BLaER1 treated with 17β-estradiol and CSF1 and Interleukin-3, amounts not matched to agents 10 nM and 100 nM (cell line): ENCODE results near the gene ART3.
A peak's percentile ranks its signal among the peaks of the same experiment; 100 is the strongest.

Source experiments
- H3K27ac ChIP-seq, 11 experiments: shearing (Covaris generic); formaldehyde crosslinking; 2 replicates each; pipeline ENCODE4 v1.8.1; 2022
- H3K27me3 ChIP-seq, 11 experiments: shearing (Covaris generic); formaldehyde crosslinking; 2 replicates each; pipeline ENCODE4 v1.8.1; 2022
- H3K36me3 ChIP-seq, 11 experiments: shearing (Covaris generic); formaldehyde crosslinking; 2 replicates each; pipeline ENCODE4 v1.8.1; 2022
- H3K4me1 ChIP-seq, 10 experiments: shearing (Covaris generic); formaldehyde crosslinking; 2 replicates each; pipeline ENCODE4 v1.8.1; 2022
- H3K4me2 ChIP-seq, 11 experiments: shearing (Covaris generic); formaldehyde crosslinking; 2 replicates each; pipeline ENCODE4 v1.8.1; 2022
- H3K4me3 ChIP-seq, 10 experiments: shearing (Covaris generic); formaldehyde crosslinking; 2 replicates each; pipeline ENCODE4 v1.8.1; 2022
- H3K9ac ChIP-seq, 11 experiments: shearing (Covaris generic); formaldehyde crosslinking; 2 replicates each; pipeline ENCODE4 v1.8.1; 2022
- H3K9me3 ChIP-seq, 11 experiments: shearing (Covaris generic); formaldehyde crosslinking; replicated peaks in 1 of 11; 2 replicates each; pipeline ENCODE4 v1.8.1; 2022
- H4K20me1 ChIP-seq, 11 experiments: shearing (Covaris generic); formaldehyde crosslinking; 2 replicates each; pipeline ENCODE4 v1.8.1; 2022
- Cebpa-rat ChIP-seq, 11 experiments: shearing (Covaris generic); IDR thresholded peaks; 2 replicates each; pipeline ENCODE4 v1.8.1; 2022

The ART3 gene

DNA sequence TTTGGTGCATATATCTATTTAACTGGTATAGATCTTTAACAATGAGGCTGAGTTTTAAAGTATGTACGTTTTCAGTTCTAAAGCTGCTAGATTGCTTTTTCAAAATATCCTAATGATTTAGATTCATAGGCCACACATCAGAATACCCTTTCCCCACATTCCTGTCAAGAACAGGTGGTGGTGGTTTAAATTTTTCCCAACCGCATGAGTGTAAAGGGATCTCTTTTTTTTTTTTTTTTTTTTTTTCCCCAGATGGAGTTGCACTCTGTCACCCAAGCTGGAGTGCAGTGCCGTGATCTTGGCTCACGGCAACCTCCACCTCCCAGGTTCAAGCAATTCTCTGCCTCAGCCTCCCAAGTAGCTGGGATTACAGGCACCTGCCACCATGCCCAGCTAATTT, 45.7 kb downstream of the ART3 start:
- H3K36me3 ChIP-seq, result peaks cover 92 to 100% (median 98%) of the 10 kb centered on the region in 11 experiments
- no peaks in the 10 kb centered on the region for H3K27me3 ChIP-seq
- H4K20me1 ChIP-seq, result peaks cover 0 to 2% (median 0%) of the 10 kb centered on the region in 11 experiments; a peak in 1 of 22 replicates
- no peak overlapping the region for H3K4me2 ChIP-seq
- TF ChIP-seq Cebpa-rat (IDR thresholded peaks at IDR 0.05), result no peak
- peaks cover 0 to 4% (median 0%) of the 10 kb centered on the region in 11 experiments; a peak in 1 of 22 replicates for H3K9me3 ChIP-seq
- no peak overlapping the region for H3K27ac ChIP-seq
- H3K4me3 ChIP-seq, result no peak overlapping the region
- no peak overlapping the region for H3K9ac ChIP-seq
- no peaks in the 10 kb centered on the region for H3K4me1 ChIP-seq

DNA sequence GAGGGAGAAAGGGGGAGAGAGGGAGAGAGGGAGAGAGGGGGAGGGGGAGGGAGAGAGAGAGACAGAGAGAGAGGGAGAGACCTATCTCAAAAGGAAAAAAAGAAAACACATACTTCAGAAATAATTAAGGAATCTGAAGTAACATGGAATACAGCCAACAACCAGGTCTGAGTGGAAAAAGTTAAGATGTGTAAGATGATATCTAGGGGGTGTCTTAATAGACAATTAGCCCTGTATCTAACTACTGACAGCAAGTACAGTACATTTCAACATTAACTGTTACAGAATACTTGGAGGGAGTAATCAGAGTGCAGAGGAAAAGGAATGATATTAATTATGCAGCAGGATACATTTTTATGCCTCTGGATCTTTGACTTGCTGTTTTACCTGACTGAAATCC, 51.3 kb downstream of the ART3 start:
- Histone ChIP-seq H3K4me2 (no peak overlapping the region), H3K27me3 (no peaks in the 10 kb centered on the region), H3K9ac (no peak overlapping the region), H3K9me3 (no peaks in the 10 kb centered on the region), H3K4me3 (no peak overlapping the region), H3K27ac (no peak overlapping the region), H4K20me1 (peaks cover 0 to 6% (median 0%) of the 10 kb centered on the region in 11 experiments; a peak in 1 of 22 replicates), H3K36me3 (peaks cover 76 to 96% (median 86%) of the 10 kb centered on the region in 11 experiments), H3K4me1 (no peaks in the 10 kb centered on the region)
- no peak for TF ChIP-seq Cebpa-rat (IDR thresholded peaks at IDR 0.05)

DNA sequence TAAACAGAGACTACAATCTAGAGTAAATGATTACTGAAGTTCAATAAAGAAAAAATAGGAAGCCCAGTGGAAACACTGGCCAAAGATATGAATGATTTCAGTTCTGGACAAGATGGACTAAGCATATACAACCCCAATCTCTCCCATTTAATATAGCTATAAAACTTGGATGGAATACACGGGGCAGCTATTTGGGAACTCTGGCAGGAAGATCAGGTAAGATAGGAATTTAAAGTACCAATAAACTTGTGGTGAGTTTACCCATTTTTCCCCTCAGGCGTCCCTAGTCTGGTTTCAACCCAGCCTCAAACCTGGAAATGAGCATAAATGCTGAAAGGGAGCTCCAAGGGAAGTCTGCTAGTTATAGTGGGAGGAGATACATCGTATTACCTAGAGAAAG, 53.2 kb downstream of the ART3 start:
- Histone ChIP-seq H3K36me3 (peaks cover 66 to 95% (median 79%) of the 10 kb centered on the region in 11 experiments), H4K20me1 (peaks cover 0 to 9% (median 0%) of the 10 kb centered on the region in 11 experiments; a peak in 2 of 22 replicates), H3K27ac (no peak overlapping the region), H3K4me2 (no peak overlapping the region), H3K9me3 (no peaks in the 10 kb centered on the region), H3K4me1 (no peaks in the 10 kb centered on the region), H3K9ac (no peak overlapping the region), H3K4me3 (no peak overlapping the region), H3K27me3 (no peaks in the 10 kb centered on the region)
- TF ChIP-seq Cebpa-rat (IDR thresholded peaks at IDR 0.05), result no peak

DNA sequence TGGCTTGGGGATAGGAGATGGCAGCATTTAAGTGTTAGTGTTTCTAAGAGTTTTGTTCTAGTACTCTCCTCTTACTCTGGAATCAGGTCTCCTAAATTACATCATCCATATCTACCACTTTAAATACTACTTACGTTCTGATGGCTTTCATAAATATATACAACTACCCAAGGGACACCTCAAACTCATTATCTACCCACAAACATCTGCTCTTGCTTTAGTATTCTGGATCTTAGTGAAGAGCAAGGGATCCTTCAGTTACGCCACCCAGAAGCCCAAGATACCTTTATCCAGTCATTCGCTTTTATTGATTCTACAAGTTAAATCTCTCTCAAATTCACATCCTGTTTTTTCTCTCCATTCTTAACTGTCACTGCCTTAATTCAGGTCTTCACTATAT, 66.7 kb downstream of the ART3 start:
- Histone ChIP-seq H3K9me3 (no peaks in the 10 kb centered on the region), H3K4me3 (no peak overlapping the region), H3K4me2 (no peak overlapping the region), H3K36me3 (peaks cover 74 to 95% (median 81%) of the 10 kb centered on the region in 11 experiments), H4K20me1 (peaks cover 6 to 88% (median 33%) of the 10 kb centered on the region in 11 experiments; a peak in 18 of 22 replicates), H3K27ac (no peak overlapping the region), H3K4me1 (peaks cover 3 to 9% (median 6%) of the 10 kb centered on the region in 10 experiments; a peak in 17 of 20 replicates), H3K9ac (no peak overlapping the region), H3K27me3 (no peaks in the 10 kb centered on the region)
- no peak for TF ChIP-seq Cebpa-rat (IDR thresholded peaks at IDR 0.05)

DNA sequence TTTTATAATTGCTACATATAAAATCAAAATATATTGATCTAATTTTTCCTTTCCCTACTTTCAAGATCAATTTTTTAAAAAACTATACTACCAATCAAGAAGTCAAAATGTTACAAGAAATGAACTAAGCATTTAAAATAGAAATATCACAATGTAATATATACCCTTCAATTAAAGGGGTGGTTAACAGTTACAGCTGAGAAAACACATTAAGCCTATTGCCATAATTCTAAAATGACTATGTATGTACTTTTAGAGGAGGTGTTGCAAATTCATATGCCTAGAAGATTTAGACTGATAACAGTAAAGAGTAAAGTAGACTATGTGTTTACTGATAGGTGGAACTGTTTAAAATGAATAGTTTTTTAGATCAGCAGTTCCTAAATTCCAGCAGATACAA, 70.0 kb downstream of the ART3 start:
- Histone ChIP-seq H3K27me3 (no peaks in the 10 kb centered on the region), H3K9ac (no peak overlapping the region), H3K27ac (no peak overlapping the region), H3K4me2 (no peak overlapping the region), H3K4me1 (peaks cover 19 to 30% (median 27%) of the 10 kb centered on the region in 10 experiments), H4K20me1 (peaks cover 5 to 77% (median 38%) of the 10 kb centered on the region in 11 experiments; a peak in 16 of 22 replicates), H3K9me3 (no peaks in the 10 kb centered on the region), H3K36me3 (peaks cover 46 to 62% (median 48%) of the 10 kb centered on the region in 11 experiments), H3K4me3 (no peak overlapping the region)
- no peak for TF ChIP-seq Cebpa-rat (IDR thresholded peaks at IDR 0.05)

DNA sequence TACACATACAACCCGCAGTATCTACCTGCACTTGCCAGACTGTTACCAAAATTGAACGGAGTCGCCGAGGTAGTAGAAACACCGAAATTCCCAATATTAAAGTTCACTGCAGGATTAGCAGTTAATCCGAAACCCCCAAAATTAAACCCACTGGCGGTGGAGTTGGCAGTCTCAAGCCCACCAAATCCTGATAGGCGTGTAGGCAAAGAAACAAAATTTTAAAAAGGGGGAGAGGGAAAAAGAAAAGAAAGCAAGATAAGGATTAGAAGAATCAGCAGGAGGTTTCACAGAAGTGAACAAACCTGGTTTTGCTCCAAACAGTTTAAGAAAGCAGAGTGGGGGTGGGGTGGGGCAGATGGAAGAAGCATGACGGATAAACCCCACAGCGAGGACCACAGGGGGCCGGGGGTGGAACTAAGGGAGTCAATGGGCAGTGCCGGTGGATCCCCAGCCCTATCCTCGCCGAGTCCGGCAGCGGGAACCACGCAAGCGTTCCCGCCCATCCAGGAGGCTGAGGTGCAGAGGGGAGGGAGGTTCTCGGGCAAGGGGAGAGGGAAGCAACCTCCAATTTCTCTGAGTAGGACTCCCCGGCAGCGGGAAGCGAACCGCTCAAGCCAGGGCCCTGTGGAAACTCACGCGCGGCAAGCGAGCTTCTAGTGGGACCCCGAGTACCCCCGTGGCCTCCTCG, 73.1 kb downstream of the ART3 start:
- Histone ChIP-seq H3K27me3 (no peaks in the 10 kb centered on the region), H3K9ac (peak overlapping the region; percentile 90 to 98 (median 94)), H4K20me1 (peaks cover 5 to 55% (median 32%) of the 10 kb centered on the region in 11 experiments; a peak in 16 of 22 replicates), H3K27ac (peak overlapping the region; percentile 80 to 95 (median 90)), H3K4me2 (peak overlapping the region; percentile 78 to 99 (median 92)), H3K9me3 (no peaks in the 10 kb centered on the region), H3K4me3 (peak overlapping the region; percentile 74 to 99 (median 94)), H3K4me1 (peaks cover 19 to 34% (median 28%) of the 10 kb centered on the region in 10 experiments), H3K36me3 (peaks cover 16 to 31% (median 18%) of the 10 kb centered on the region in 11 experiments)
- no peak for TF ChIP-seq Cebpa-rat (IDR thresholded peaks at IDR 0.05)

DNA sequence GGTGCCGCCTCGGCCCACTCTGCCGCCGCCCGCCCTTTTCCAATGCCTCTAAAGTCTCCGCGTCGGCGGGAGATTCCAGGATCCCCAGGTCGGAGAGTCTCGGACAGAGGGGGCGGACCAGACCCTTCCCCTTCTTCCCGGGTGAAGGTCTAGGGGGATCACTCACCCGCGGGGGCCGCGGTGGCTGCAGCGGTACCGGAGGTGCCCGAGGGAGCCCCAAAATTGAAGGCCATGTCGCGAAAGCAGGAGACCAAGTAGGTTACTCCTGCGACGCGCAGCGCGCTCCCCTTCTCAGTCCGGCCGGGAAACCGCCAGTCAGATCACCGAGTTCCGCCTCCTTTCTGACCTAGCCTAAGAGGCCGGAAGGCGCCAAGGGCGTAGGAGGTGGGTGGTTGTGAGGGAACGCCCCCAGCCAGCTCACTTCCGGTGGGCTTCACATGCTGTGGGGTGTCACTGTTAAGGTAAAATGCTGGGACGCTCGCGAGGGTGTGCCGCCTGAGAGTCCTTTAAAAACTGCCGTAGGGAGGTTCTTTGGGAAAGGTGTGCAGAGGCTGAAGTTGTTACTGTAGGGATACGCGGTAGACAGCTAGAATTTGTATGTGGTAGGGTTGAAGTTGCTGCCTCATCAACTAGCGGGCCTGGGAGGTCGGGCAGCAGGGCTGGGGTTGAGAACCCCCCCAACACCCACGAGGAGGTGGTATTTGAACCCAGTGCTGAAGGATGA, 73.8 kb downstream of the ART3 start, which contains the start of gene NUP54:
NUP54 (minus strand) TSS at position 256 of the 724 bp plus-strand sequence; CDS start at position 233, 23 bp downstream.
- Histone ChIP-seq H3K4me2 (peak within 1 kb of the TSS; percentile 89 to 99 (median 94)), H3K9me3 (no peaks in the 10 kb centered on the region)
- TF ChIP-seq Cebpa-rat (IDR thresholded peaks at IDR 0.05), result no peak

DNA sequence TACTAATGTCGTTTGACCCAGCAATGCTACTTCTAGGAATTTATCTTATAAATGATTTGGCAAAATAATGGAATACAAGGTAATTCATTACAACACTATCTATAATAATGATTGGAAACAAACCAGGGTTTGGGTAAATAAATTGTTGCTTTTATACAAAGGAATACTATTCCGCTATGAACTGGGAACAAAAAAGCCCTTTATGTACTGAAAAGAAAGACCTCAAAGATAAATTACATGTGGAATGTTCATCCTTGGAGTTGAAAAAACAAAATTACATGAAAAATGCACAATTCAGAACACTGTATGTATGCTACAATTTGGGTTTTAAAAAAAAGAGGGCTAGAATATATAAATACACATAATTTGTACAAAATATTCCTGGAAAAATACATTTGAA, 78.8 kb downstream of the ART3 start:
- no peaks in the 10 kb centered on the region for H4K20me1 ChIP-seq
- peaks cover 0 to 23% (median 5%) of the 10 kb centered on the region in 11 experiments; a peak in 12 of 22 replicates for H3K36me3 ChIP-seq
- H3K9me3 ChIP-seq, result peaks cover 0 to 22% (median 15%) of the 10 kb centered on the region in 11 experiments; a peak in 17 of 22 replicates
- no peak overlapping the region for H3K4me2 ChIP-seq
- no peak overlapping the region for H3K4me3 ChIP-seq
- no peak overlapping the region for H3K27ac ChIP-seq
- TF ChIP-seq Cebpa-rat (IDR thresholded peaks at IDR 0.05), result no peak
- H3K4me1 ChIP-seq, result peaks cover 8 to 14% (median 10%) of the 10 kb centered on the region in 10 experiments
- H3K27me3 ChIP-seq, result no peaks in the 10 kb centered on the region
- H3K9ac ChIP-seq, result no peak overlapping the region

More for the DNA sequence above, 73.8 kb downstream of the ART3 start, which contains the start of gene NUP54:
- Histone ChIP-seq H3K27ac (peak within 1 kb of the TSS; percentile 80 to 95 (median 90)), H3K4me3 (peak within 1 kb of the TSS; percentile 74 to 99 (median 94)), H4K20me1 (peaks cover 5 to 48% (median 32%) of the 10 kb centered on the region in 11 experiments; a peak in 16 of 22 replicates), H3K9ac (peak within 1 kb of the TSS; percentile 90 to 98 (median 94)), H3K36me3 (peaks cover 10 to 24% (median 11%) of the 10 kb centered on the region in 11 experiments; a peak in 20 of 22 replicates), H3K27me3 (no peaks in the 10 kb centered on the region), H3K4me1 (peaks cover 19 to 34% (median 28%) of the 10 kb centered on the region in 10 experiments)

DNA sequence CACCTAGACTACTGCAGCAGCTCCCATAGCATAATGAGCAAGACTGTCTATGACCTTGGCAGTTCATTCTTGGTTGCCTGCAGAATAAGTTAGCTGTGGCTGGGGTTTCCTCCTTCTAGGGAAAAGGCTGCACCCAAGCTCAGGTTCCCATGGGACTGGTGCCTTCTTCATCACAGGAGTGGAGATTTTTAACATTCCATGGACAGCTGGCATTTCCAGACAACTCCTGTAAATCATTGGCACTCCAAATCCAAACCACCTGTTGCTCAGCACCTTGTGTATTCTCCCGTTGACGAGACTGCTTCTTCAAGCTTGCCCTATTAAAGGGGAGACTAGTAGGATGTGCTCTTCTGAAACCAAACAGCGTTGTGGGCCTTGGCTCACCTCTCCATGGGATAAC, 81.5 kb downstream of the ART3 start:
- Histone ChIP-seq H3K27ac (no peak overlapping the region), H3K9me3 (peaks cover 0 to 22% (median 15%) of the 10 kb centered on the region in 11 experiments; a peak in 17 of 22 replicates), H3K27me3 (no peaks in the 10 kb centered on the region), H3K4me1 (peaks cover 0 to 8% (median 0%) of the 10 kb centered on the region in 10 experiments; a peak in 3 of 20 replicates), H3K4me2 (no peak overlapping the region), H3K36me3 (peaks cover 10 to 49% (median 20%) of the 10 kb centered on the region in 11 experiments; a peak in 20 of 22 replicates), H3K4me3 (no peak overlapping the region), H4K20me1 (peaks cover 0 to 9% (median 0%) of the 10 kb centered on the region in 11 experiments; a peak in 2 of 22 replicates), H3K9ac (no peak overlapping the region)
- TF ChIP-seq Cebpa-rat (IDR thresholded peaks at IDR 0.05), result no peak
